GM19455 (cell line): ENCODE data around the gene ITGAX.
"Not testable (repeated sequence)": the region's sequence is repeated elsewhere in the genome, so short reads cannot be mapped to it uniquely, and the experiment has no call there.

Experiments
- ATAC-seq: cut with Tn5 transposase; IDR thresholded peaks from one replicate; pipeline ENCODE4 v1.9.1; 2021; ENCODE audit not compliant: unreplicated experiment

The ITGAX gene

GRCh38 chr16:31354394-31355291 is at the start of gene ITGAX:
Gene ITGAX, plus strand, starts transcription at chr16:31355176. Its CDS starts 79 bp downstream, at chr16:31355255.
- no peak for ATAC-seq

- no peak for ATAC-seq
These were observed 49.8 kb upstream of the ITGAX start for GRCh38 chr16:31305219-31305618.

DNA sequence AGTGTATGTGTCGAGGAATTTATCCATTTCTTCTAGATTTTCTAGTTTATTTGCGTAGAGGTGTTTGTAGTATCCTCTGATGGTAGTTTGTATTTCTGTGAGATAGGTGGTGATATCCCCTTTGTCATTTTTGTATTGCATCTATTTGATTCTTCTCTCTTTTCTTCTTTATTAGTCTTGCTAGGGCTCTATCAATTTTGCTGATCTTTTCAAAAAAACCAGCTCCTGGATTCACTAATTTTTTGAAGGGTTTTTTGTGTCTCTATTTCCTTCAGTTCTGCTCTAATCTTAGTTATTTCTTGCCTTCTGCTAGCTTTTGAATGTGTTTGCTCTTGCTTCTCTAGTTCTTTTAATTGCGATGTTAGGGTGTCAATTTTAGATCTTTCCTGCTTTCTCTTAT is 46.6 kb upstream of the ITGAX start:
- not testable (repeated sequence) for ATAC-seq

GRCh38 chr16:31322500-31322899 is 32.5 kb upstream of the ITGAX start:
- ATAC-seq = no peak

DNA sequence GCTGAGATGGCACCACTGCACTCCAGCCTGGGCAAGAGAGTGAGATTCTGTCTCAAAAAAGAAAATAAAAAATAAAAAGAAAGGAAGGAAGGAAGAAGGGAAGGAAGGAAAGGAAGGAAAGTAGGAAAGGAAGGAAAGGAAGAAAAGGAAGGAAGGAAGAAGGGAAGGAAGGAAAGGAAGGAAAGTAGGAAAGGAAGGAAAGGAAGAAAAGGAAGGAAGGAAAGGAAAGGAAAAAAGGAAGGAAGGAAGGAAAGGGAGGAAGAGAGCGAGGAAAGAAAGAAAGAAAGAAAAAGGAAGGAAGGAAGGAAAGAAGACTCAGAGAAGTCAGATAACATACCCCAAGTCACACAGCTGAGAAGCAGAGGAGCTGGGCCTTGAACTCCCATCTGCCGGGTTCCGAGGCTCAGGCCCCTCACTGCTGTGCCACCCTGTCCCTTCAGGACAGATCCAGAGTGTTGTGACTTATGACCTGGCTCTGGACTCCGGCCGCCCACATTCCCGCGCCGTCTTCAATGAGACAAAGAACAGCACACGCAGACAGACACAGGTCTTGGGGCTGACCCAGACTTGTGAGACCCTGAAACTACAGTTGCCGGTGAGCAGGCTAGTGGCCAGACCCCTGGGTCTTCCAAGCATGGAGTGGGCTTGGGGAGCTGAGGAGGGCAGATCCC is 30.9 kb upstream of the ITGAX start:
- ATAC-seq = no peak

- ATAC-seq = no peak
These were observed 29.8 kb upstream of the ITGAX start for GRCh38 chr16:31325171-31325570.

- ATAC-seq = no peak
These were observed 27.2 kb upstream of the ITGAX start for GRCh38 chr16:31327646-31328225.

GRCh38 chr16:31328322-31329052 is 26.5 kb upstream of the ITGAX start:
- ATAC-seq = no peak

GRCh38 chr16:31329671-31330552 is 25.1 kb upstream of the ITGAX start:
- ATAC-seq = no peak

GRCh38 chr16:31330553-31330890 is 24.5 kb upstream of the ITGAX start:
- no peak for ATAC-seq

GRCh38 chr16:31331141-31331764 is 23.7 kb upstream of the ITGAX start:
- no peak for ATAC-seq

DNA sequence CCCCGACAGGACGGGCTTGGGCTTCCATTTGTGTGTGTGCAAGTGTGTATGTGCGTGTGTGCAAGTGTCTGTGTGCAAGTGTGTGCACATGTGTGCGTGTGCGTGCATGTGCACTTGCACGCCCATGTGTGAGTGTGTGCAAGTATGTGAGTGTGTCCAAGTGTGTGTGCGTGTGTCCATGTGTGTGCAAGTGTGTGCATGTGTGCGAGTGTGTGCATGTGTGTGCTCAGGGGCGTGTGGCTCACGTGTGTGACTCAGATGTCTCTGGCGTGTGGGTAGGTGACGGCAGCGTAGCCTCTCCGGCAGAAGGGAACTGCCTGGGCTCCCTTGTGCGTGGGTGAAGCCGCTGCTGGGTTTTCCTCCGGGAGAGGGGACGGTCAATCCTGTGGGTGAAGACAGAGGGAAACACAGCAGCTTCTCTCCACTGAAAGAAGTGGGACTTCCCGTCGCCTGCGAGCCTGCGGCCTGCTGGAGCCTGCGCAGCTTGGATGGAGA is 23.1 kb upstream of the ITGAX start:
- no peak for ATAC-seq

GRCh38 chr16:31332544-31332943 is 22.4 kb upstream of the ITGAX start:
- ATAC-seq = no peak

DNA sequence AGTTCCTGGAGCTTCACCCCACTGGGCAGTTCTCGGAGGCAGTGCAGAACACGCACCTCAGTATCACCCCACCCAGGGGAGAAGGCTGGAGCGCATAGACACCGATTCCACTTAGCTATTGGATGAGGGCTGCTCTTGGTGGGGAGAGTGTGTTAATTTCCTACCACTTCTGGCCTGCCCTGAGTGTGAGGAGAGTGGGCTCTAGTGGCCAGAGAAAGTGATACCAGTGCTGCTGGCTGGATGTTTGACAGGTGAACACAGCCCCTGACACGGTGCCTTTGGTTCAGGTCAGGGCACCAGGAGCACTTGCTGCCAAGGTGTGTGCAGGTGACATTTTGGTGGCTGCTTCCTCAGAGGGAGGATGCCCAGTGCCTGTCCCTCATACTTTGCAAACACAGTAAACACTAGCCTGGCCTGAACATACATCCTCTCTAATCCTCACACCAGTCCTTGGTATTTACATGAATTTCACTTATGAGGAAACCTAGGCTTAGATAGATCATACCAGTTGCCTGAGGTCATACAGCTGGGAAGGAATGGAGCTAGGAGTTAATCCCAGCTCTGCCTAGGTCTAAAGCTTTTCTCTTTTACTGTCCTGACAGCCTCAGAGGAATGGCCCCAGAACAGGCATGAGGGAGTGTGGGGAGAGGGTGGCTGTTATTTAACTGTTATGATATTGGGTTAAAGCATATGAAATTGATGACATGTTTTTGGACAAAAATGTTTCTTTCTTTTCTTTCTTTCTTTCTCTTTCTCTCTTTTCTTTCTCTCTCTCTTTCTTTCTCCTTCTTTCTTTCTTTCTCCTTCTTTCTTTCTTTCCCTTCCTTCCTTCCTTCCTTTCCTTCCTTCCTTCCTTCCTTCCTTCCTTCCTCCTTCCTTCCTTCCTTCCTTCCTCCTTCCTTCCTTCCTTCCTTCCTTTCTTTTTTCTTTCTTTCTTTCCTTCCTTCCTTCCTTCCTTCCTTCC is 21.0 kb upstream of the ITGAX start:
- no peak for ATAC-seq

DNA sequence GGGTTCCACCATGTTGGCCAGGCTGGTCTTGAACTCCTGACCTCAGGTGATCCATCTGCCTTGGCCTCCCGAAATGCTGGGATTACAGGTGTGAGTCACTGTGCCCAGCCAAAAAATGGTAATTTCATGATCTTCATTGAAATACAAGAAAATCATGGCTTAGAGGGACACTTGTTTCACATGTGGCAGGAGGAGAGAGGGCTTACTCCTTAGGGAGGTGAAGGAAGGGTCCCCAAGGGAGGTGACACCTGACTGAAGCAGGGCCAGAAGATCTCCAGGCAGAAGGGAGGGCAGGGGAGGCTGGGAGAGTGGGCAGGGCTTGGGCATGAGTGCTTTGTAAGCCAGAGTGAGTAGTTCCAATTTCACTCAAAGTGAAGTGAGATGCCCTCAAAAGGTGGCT is 20.0 kb upstream of the ITGAX start:
- ATAC-seq = no peak

DNA sequence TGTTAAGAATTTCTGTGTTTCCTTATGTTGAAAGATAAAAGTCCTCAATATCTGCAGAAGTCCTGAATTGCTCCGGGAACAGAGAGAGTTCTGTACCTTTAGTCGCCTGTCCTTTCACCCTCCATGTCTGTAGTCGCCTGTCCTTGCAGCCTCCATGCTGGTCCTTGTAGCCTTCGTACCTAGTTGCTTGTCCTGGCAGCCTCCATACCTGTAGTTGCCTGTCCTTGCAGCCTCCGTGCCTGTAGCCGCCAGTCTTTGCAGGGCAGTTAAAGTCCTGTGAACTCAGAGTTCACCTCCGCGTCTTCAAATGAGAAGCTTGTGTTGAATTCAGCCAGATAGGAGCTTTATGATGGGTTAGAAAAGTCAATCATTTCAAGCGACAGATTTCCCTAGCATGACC is 19.5 kb upstream of the ITGAX start:
- ATAC-seq = no peak

- ATAC-seq = not testable (repeated sequence)
These were observed 16.8 kb upstream of the ITGAX start for GRCh38 chr16:31338166-31338685.

GRCh38 chr16:31344712-31345111 is 10.3 kb upstream of the ITGAX start:
- peak; percentile 81 for ATAC-seq
